Activated T-cell treated with anti-CD3 and anti-CD28 coated beads for 48 hours (primary cell): Measurements from ENCODE around the gene N4BP2L2.

Source experiments
- DNase-seq: peaks from one replicate; pipeline ENCODE4 v3.0.0-alpha.2; 2020; ENCODE audit warnings: low read depth

N4BP2L2 gene

GRCh38 chr13:32426191-32426989, 112.2 kb downstream of the N4BP2L2 start:
- peak; percentile 15 for DNase-seq

GRCh38 chr13:32425158-32425557, 113.4 kb downstream of the N4BP2L2 start:
- DNase-seq, result no peak

- DNase-seq, result no peak
These were observed 115.0 kb downstream of the N4BP2L2 start for GRCh38 chr13:32423592-32423991.

- DNase-seq, result no peak
These were observed 118.7 kb downstream of the N4BP2L2 start for GRCh38 chr13:32419862-32420261.

GRCh38 chr13:32417995-32418394, 120.6 kb downstream of the N4BP2L2 start:
- DNase-seq, result no peak

- DNase-seq, result no peak
These were observed 123.6 kb downstream of the N4BP2L2 start for GRCh38 chr13:32415019-32415418.

GRCh38 chr13:32414580-32414979, 124.0 kb downstream of the N4BP2L2 start:
- no peak for DNase-seq

- DNase-seq, result no peak
These were observed 125.3 kb downstream of the N4BP2L2 start for GRCh38 chr13:32413284-32413683.

- DNase-seq, result no peak
These were observed 128.8 kb downstream of the N4BP2L2 start for GRCh38 chr13:32409561-32410421.

- no peak for DNase-seq
These were observed 129.6 kb downstream of the N4BP2L2 start for GRCh38 chr13:32409001-32409313.

- no peak for DNase-seq
These were observed 130.1 kb downstream of the N4BP2L2 start for GRCh38 chr13:32408296-32409000.

- no peak for DNase-seq
These were observed 130.7 kb downstream of the N4BP2L2 start for GRCh38 chr13:32407854-32408253.

- DNase-seq, result no peak
These were observed 135.5 kb downstream of the N4BP2L2 start for GRCh38 chr13:32403108-32403507.

- no peak for DNase-seq
These were observed 147.4 kb downstream of the N4BP2L2 start for GRCh38 chr13:32391101-32391619.

GRCh38 chr13:32390484-32390883, 148.1 kb downstream of the N4BP2L2 start:
- DNase-seq, result no peak

- no peak for DNase-seq
These were observed 148.5 kb downstream of the N4BP2L2 start for GRCh38 chr13:32390048-32390447.

GRCh38 chr13:32385410-32385809, 153.2 kb downstream of the N4BP2L2 start:
- DNase-seq, result no peak

- no peak for DNase-seq
These were observed 153.9 kb downstream of the N4BP2L2 start for GRCh38 chr13:32384702-32385101.

- DNase-seq, result no peak
These were observed 154.6 kb downstream of the N4BP2L2 start for GRCh38 chr13:32383836-32384618.
